Chondrocyte (in vitro differentiated cells): ENCODE data around the gene RPL11. TPM values are rescaled to one million over a fixed set of nuclear protein-coding genes. Genes with fewer than 3 reads are reported as not detected.

Experiments
- DNase-seq: peaks from one replicate; pipeline ENCODE4 v3.0.0; 2021; ENCODE audit warnings: mixed read lengths, low spot score
- H3K27ac Mint-ChIP-seq: one replicate; pipeline ENCODE4 v1.8.0; 2021; ENCODE audit warnings: mild to moderate bottlenecking, moderate library complexity, mixed read lengths; ENCODE audit not compliant: unreplicated experiment
- H3K27me3 Mint-ChIP-seq: 2 replicates; pipeline ENCODE4 v1.8.0; 2021; ENCODE audit warnings: low read depth, mixed read lengths
- H3K36me3 Mint-ChIP-seq: 2 replicates; pipeline ENCODE4 v1.8.0; 2021; ENCODE audit warnings: low read depth, mixed read lengths
- H3K4me1 Mint-ChIP-seq: 2 replicates; pipeline ENCODE4 v1.8.0; 2021; ENCODE audit warnings: low read depth, mild to moderate bottlenecking, mixed read lengths
- H3K4me3 Mint-ChIP-seq: one replicate; pipeline ENCODE4 v1.8.0; 2021; ENCODE audit warnings: mild to moderate bottlenecking, moderate library complexity, mixed read lengths; ENCODE audit not compliant: unreplicated experiment
- H3K9me3 Mint-ChIP-seq: 2 replicates; pipeline ENCODE4 v1.8.0; 2021; ENCODE audit warnings: low read depth, mixed read lengths
- CTCF ChIP-seq: fragments of 200-600 bp; sonication (generic); IDR thresholded peaks from 2 replicates; pipeline ENCODE4 v1.5.0; 2021; ENCODE audit warnings: antibody characterized with exemption, mild to moderate bottlenecking, moderate library complexity
- total RNA-seq: library from RNA; stranded (reverse); gene quantifications from 3 replicates; pipeline ENCODE4 v1.2.1, GENCODE V29; 2021

Gene RPL11
- total RNA-seq, 1 donor from 2014 or later, result 485 TPM

- H3K36me3 Mint-ChIP-seq, result no peaks in the 10 kb centered on the region
- H3K4me3 Mint-ChIP-seq, result no peak overlapping the region
- peaks cover 10% of the 10 kb centered on the region for H3K4me1 Mint-ChIP-seq
- no peak for TF ChIP-seq CTCF
- no peaks in the 10 kb centered on the region for H3K27me3 Mint-ChIP-seq
- no peak overlapping the region for H3K27ac Mint-ChIP-seq
- no peak for DNase-seq
- no peaks in the 10 kb centered on the region for H3K9me3 Mint-ChIP-seq
These were observed 28.8 kb downstream of the RPL11 start for GRCh38 chr1:23720256-23720995.

- Mint-ChIP-seq H3K36me3 (no peaks in the 10 kb centered on the region), H3K9me3 (no peaks in the 10 kb centered on the region), H3K27ac (no peak overlapping the region), H3K27me3 (no peaks in the 10 kb centered on the region), H3K4me3 (no peak overlapping the region), H3K4me1 (peaks cover 8% of the 10 kb centered on the region)
- TF ChIP-seq CTCF, result no peak
- no peak for DNase-seq
These were observed 31.0 kb downstream of the RPL11 start for GRCh38 chr1:23722652-23723051.

- H3K27me3 Mint-ChIP-seq, result no peaks in the 10 kb centered on the region
- H3K27ac Mint-ChIP-seq, result no peak overlapping the region
- no peaks in the 10 kb centered on the region for H3K36me3 Mint-ChIP-seq
- H3K4me3 Mint-ChIP-seq, result no peak overlapping the region
- no peaks in the 10 kb centered on the region for H3K9me3 Mint-ChIP-seq
- TF ChIP-seq CTCF, result no peak
- DNase-seq, result no peak
- H3K4me1 Mint-ChIP-seq, result peaks cover 6% of the 10 kb centered on the region
These were observed 35.1 kb downstream of the RPL11 start for GRCh38 chr1:23726686-23727085.

- H3K27ac Mint-ChIP-seq, result no peak overlapping the region
These were observed 35.8 kb downstream of the RPL11 start for GRCh38 chr1:23727362-23727811.

More at GRCh38 chr1:23727362-23727811, 35.8 kb downstream of the RPL11 start:
- no peaks in the 10 kb centered on the region for H3K27me3 Mint-ChIP-seq
- no peaks in the 10 kb centered on the region for H3K36me3 Mint-ChIP-seq
- H3K4me1 Mint-ChIP-seq, result peaks cover 6% of the 10 kb centered on the region
- no peak for DNase-seq
- no peaks in the 10 kb centered on the region for H3K9me3 Mint-ChIP-seq
- H3K4me3 Mint-ChIP-seq, result no peak overlapping the region
- no peak for TF ChIP-seq CTCF
